DND-41 (cell line): ENCODE measurements around the gene CA5B.

Experiments used
- CTCF ChIP-seq: IDR thresholded peaks from 2 replicates; pipeline ENCODE4 v1.5.1; 2012; ENCODE audit warnings: borderline replicate concordance, low read length, moderate library complexity, mild to moderate bottlenecking; ENCODE audit not compliant: poor library complexity, severe bottlenecking; ENCODE audit errors: extremely low read depth
- EZH2 ChIP-seq: IDR thresholded peaks from 3 replicates; pipeline ENCODE4 v1.6.1; 2012; ENCODE audit warnings: borderline replicate concordance, low read depth, mild to moderate bottlenecking, moderate library complexity, low read length, inconsistent platforms; ENCODE audit not compliant: severe bottlenecking

GRCh38 chrX:15816438-15816809, 78.4 kb downstream of the CA5B start:
- TF ChIP-seq CTCF = no peak
- TF ChIP-seq EZH2 = no peak
